CD4-positive, alpha-beta T cell treated with Interleukin-12 subunit alpha and Interleukin-12 subunit beta, for 1 hour (primary cell): Measurements from ENCODE around the gene NME5.
"Not testable (repeated sequence)": the region's sequence is repeated elsewhere in the genome, so short reads cannot be mapped to it uniquely, and the experiment has no call there.

Experiments used
- DNase-seq: peaks from one replicate; pipeline ENCODE4 v3.0.0-alpha.2; 2020

The NME5 gene

GRCh38 chr5:138070026-138070425 lies 69.2 kb downstream of the NME5 start:
- not testable (repeated sequence) for DNase-seq

GRCh38 chr5:138068742-138069600 lies 70.3 kb downstream of the NME5 start:
- peak; percentile 70 for DNase-seq

- DNase-seq: no peak
These were observed 71.3 kb downstream of the NME5 start for GRCh38 chr5:138067945-138068344.
